Transverse colon (tissue), 4 donors: ENCODE measurements around the gene PTPRD. TPM values are rescaled to one million over a fixed set of nuclear protein-coding genes. Genes with fewer than 3 reads are reported as not detected.

ENCODE experiments used
- DNase-seq: peaks from one replicate; pipeline ENCODE4 v3.0.0-alpha.2; 2019
- H3K27ac ChIP-seq, 4 donors: fragments of 200-600 bp; sonication (generic); 2 replicates each; pipeline ENCODE4 v1.5.1; 2016 to 2018; ENCODE audit warnings: inconsistent platforms in 4 of 4
- H3K27me3 ChIP-seq: fragments of 200-600 bp; sonication (generic); 2 replicates; pipeline ENCODE4 v1.5.1; 2017; ENCODE audit warnings: inconsistent platforms
- H3K36me3 ChIP-seq, 4 donors: fragments of 200-600 bp; sonication (generic); 2 replicates each; pipeline ENCODE4 v1.5.1; 2017 to 2019; ENCODE audit warnings: inconsistent platforms in 4 of 4
- H3K4me1 ChIP-seq, 4 donors: fragments of 200-600 bp; sonication (generic); 2 replicates each; pipeline ENCODE4 v1.5.1; 2017 to 2020; ENCODE audit warnings: inconsistent platforms in 4 of 4
- H3K4me3 ChIP-seq, 4 donors: fragments of 200-600 bp; sonication (generic); 1 replicate in 1 of 4; 2 replicates in 3 of 4; pipeline versions ENCODE4 v1.5.1 to v1.6.1; 2017 to 2019; ENCODE audit warnings: inconsistent platforms in 4 of 4
- H3K9me3 ChIP-seq, 2 donors: fragments of 200-600 bp; sonication (generic); 2 replicates each; pipeline ENCODE4 v1.5.1; 2017 to 2019; ENCODE audit warnings: inconsistent platforms in 2 of 2
- EP300 ChIP-seq: sonication (generic); formaldehyde crosslinking; IDR thresholded peaks from one replicate; pipeline ENCODE4 v1.6.1; 2017; ENCODE audit warnings: antibody characterized with exemption, low read depth
- POLR2A ChIP-seq: fragments of 450-650 bp; IDR thresholded peaks from one replicate; pipeline ENCODE4 v1.6.1; 2016; ENCODE audit warnings: antibody characterized with exemption, mild to moderate bottlenecking, moderate library complexity
- POLR2AphosphoS5 ChIP-seq, 3 donors: sonication (generic); formaldehyde crosslinking; IDR thresholded peaks; one replicate each; pipeline ENCODE4 v1.6.1; 2016; ENCODE audit warnings: antibody characterized with exemption in 3 of 3
- WGBS, 2 donors: methylation state at CpG; one replicate each; pipeline ENCODE4 v1.1.5; 2018; ENCODE audit warnings: low coverage in 1 of 2; 5-methylcytosine and 5-hydroxymethylcytosine counted together
- in situ Hi-C, 4 donors: fragments of 200-750 bp; cut with MboI; loops; one replicate each; pipeline versions ENCODE4 v1.15.0 to v1.15.1; 2017; ENCODE audit warnings: low sequenced_read_pairs in 3 of 4, low pct_ligation_motif_present in 1 of 4, low pct_unique_long_range_greater_than_20kb in 1 of 4
- intact Hi-C: fragments of 100-400 bp; cut with DNase I; formaldehyde crosslinking; loops from one replicate; pipeline ENCODE4 v1.15.1; 2023; ENCODE audit warnings: low total_unique reads
- total RNA-seq, 4 donors: library from RNA; depleted of rRNA; stranded (reverse); fragments of >200 nt; gene quantifications; one replicate each; pipeline ENCODE4 v1.1.0, GENCODE V29; 2016
- TF ChIP-seq, protein P1 (sequence below), 5 experiments: fragments of 200-600 bp in 3 of 5; fragments of 450-650 bp in 2 of 5; sonication (generic) in 3 of 5; IDR thresholded peaks; 1 replicate in 2 of 5; 2 replicates in 3 of 5; pipeline ENCODE4 v1.5.1; 2016 to 2017; ENCODE audit warnings: antibody characterized with exemption in 5 of 5, inconsistent platforms in 3 of 5, mild to moderate bottlenecking in 2 of 5, moderate library complexity in 1 of 5

The PTPRD gene
- total RNA-seq, 4 donors from 2014 or later: 43.0 to 115 (median 79.1) TPM

DNA sequence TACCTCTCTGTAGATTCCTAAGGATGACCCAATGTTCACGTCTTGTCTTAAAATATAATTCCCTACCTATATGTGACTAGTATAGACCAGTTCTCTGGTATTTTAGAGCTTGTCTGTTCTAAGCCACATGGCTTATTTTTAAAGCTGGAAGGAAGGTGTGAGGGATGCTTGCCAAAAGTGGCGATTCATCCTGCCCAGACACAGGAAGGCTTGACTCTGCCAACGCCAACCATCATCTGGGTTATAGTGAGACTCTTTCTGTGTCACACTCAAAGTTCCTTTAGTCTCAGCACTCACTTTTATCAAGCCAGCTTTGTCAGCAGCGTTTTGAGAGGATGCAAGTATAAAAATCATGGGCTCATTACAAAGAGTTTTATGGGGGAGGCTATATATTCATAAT is 500.0 kb downstream of the PTPRD start:
- in situ Hi-C loops: loop anchor here in 1 of 4 donors (25.0 kb wide), 1 partner anchor 100 kb away; no protein-coding TSS in a partner anchor
- 52 to 54% methylated on average over 4 of the region's 4 CpGs for WGBS, 2 donors

DNA sequence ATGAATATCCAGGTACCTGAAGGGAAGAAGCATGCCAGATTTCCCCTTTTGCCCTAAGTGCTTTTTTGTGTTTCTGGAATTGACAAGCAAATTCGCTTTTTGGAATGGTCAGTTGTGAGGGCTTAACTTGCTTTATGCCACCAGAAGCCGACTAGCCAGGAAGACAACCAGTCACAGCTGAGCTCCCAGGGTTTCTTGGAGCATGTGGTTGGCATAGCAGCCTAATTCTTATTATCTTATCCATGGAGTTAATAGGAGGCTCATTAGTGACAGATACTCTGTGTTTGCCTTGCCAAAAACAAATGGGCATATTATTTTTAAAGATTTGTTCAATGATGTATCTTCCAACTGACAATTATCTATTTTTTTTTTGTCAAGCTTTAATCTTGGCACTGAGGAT is 500.7 kb downstream of the PTPRD start:
- intact Hi-C loops: no loop called here
- H3K4me1 ChIP-seq: no peaks in the 10 kb centered on the region
- WGBS, 2 donors: 67 to 72% methylated on average over 2 of the region's 2 CpGs
- no peak for DNase-seq
- no peaks in the 10 kb centered on the region for H3K36me3 ChIP-seq
- no peak overlapping the region for H3K27ac ChIP-seq
- no peak for TF ChIP-seq EP300
- TF ChIP-seq POLR2AphosphoS5 (IDR thresholded peaks at IDR 0.05): no peak
- TF ChIP-seq POLR2A: no peak
- TF ChIP-seq, protein P1, sequence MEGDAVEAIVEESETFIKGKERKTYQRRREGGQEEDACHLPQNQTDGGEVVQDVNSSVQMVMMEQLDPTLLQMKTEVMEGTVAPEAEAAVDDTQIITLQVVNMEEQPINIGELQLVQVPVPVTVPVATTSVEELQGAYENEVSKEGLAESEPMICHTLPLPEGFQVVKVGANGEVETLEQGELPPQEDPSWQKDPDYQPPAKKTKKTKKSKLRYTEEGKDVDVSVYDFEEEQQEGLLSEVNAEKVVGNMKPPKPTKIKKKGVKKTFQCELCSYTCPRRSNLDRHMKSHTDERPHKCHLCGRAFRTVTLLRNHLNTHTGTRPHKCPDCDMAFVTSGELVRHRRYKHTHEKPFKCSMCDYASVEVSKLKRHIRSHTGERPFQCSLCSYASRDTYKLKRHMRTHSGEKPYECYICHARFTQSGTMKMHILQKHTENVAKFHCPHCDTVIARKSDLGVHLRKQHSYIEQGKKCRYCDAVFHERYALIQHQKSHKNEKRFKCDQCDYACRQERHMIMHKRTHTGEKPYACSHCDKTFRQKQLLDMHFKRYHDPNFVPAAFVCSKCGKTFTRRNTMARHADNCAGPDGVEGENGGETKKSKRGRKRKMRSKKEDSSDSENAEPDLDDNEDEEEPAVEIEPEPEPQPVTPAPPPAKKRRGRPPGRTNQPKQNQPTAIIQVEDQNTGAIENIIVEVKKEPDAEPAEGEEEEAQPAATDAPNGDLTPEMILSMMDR (IDR thresholded peaks at IDR 0.05): no peak
- H3K4me3 ChIP-seq: no peak overlapping the region
- no peaks in the 10 kb centered on the region for H3K27me3 ChIP-seq
- no peaks in the 10 kb centered on the region for H3K9me3 ChIP-seq
- in situ Hi-C loops: loop anchor here in 1 of 4 donors (25.0 kb wide), 1 partner anchor 100 kb away; no protein-coding TSS in a partner anchor

More for the DNA sequence above, 500.0 kb downstream of the PTPRD start:
- intact Hi-C loops: no loop called here
- Histone ChIP-seq H3K36me3 (no peaks in the 10 kb centered on the region), H3K4me3 (no peak overlapping the region), H3K27me3 (no peaks in the 10 kb centered on the region), H3K4me1 (no peaks in the 10 kb centered on the region), H3K27ac (no peak overlapping the region), H3K9me3 (no peaks in the 10 kb centered on the region)
- no peak for TF ChIP-seq EP300
- TF ChIP-seq POLR2AphosphoS5 (IDR thresholded peaks at IDR 0.05): no peak
- TF ChIP-seq, protein P1 (IDR thresholded peaks at IDR 0.05): no peak
- TF ChIP-seq POLR2A: no peak
- no peak for DNase-seq

DNA sequence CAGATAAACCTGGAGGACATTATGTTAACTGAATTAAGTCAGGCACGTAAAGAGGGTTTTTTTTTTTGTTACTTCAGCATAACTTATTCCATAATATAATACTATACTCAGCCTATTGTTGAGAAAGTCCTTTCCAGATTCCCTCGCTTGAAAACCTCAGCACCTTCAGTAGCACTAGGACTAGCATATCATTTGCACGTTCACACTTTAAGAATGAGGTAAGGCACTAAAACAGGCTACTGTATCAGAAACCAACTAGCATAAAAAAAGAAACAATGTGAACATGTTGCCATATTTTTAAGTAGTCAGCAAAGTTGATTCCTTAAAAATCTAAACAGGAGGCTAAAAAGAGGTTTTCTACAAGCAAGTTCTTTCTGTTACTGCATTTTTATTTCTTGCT is 504.0 kb downstream of the PTPRD start:
- no peak overlapping the region for H3K4me3 ChIP-seq
- H3K4me1 ChIP-seq: no peaks in the 10 kb centered on the region
- DNase-seq: no peak
- TF ChIP-seq, protein P1 (IDR thresholded peaks at IDR 0.05): no peak
- TF ChIP-seq POLR2A (no peak), POLR2AphosphoS5 (IDR thresholded peaks at IDR 0.05) (no peak), EP300 (no peak)
- H3K27ac ChIP-seq: no peak overlapping the region
- H3K9me3 ChIP-seq: no peaks in the 10 kb centered on the region
- no peaks in the 10 kb centered on the region for H3K27me3 ChIP-seq
- 71 to 77% methylated on average over 3 of the region's 3 CpGs for WGBS, 2 donors
- H3K36me3 ChIP-seq: no peaks in the 10 kb centered on the region
- intact Hi-C loops (no loop called here), in situ Hi-C loops (loop anchor here in 1 of 4 donors (25.0 kb wide), 1 partner anchor 97 kb away; no protein-coding TSS in a partner anchor)

DNA sequence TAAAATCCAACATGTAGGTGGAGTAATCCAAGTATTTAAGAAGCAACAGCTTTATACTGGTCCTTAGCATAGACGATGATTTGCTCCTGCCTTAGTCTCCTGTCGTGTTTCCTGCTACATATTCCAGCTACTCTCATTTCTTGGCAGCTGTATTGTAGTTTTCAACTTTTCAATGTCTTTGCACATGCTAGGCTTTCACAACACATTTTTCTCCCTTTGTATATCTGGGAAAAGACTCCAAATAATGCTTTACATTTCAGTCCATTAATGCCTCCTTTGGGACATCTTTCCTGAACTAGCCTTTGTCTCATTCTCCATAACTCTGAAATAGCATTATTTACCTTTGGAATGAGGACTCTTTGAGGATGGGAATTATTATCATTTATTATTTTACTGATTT is 508.0 kb downstream of the PTPRD start:
- H3K27ac ChIP-seq: no peak overlapping the region
- H3K27me3 ChIP-seq: no peaks in the 10 kb centered on the region
- intact Hi-C loops: no loop called here
- H3K4me1 ChIP-seq: no peaks in the 10 kb centered on the region
- in situ Hi-C loops: loop anchor here in 1 of 4 donors (25.0 kb wide), 1 partner anchor 92 kb away; no protein-coding TSS in a partner anchor
- TF ChIP-seq EP300: no peak
- no peak for TF ChIP-seq POLR2A
- TF ChIP-seq, protein P1 (IDR thresholded peaks at IDR 0.05): no peak
- no peak for TF ChIP-seq POLR2AphosphoS5 (IDR thresholded peaks at IDR 0.05)
- no peaks in the 10 kb centered on the region for H3K36me3 ChIP-seq
- no peak for DNase-seq
- no peaks in the 10 kb centered on the region for H3K9me3 ChIP-seq
- H3K4me3 ChIP-seq: no peak overlapping the region
- 54 to 80% methylated on average over 2 of the region's 2 CpGs for WGBS, 2 donors
